GM10248 (cell line): ENCODE measurements around the gene VPS37D.
A peak's percentile ranks its signal among the peaks of the same experiment; 100 is the strongest.
"Not testable (repeated sequence)": the region's sequence is repeated elsewhere in the genome, so short reads cannot be mapped to it uniquely, and the experiment has no call there.

ENCODE experiments used
- CTCF ChIA-PET: fragments of 300-600 bp; sonication (Branson Sonifier 250); formaldehyde crosslinking; extraction: SDS; loops from one replicate; lab custom pipeline; 2021; ENCODE audit warnings: antibody characterized with exemption; lab: Yijun Ruan, JAX
- POLR2A ChIA-PET: fragments of 350-650 bp; sonication (Branson Sonifier 250); formaldehyde crosslinking; extraction: SDS; loops from one replicate; lab custom pipeline; 2020; ENCODE audit warnings: antibody characterized with exemption; lab: Yijun Ruan, JAX
- DNase-seq: peaks from one replicate; pipeline ENCODE4 v3.0.0; 2012; ENCODE audit errors: extremely low spot score
- TF ChIP-seq, protein P1 (sequence below): IDR thresholded peaks from 2 replicates; pipeline ENCODE4 v1.5.1; 2012; ENCODE audit warnings: mild to moderate bottlenecking, low read depth; ENCODE audit errors: extremely low read depth, missing control alignments, control extremely low read depth

VPS37D gene, protein sequence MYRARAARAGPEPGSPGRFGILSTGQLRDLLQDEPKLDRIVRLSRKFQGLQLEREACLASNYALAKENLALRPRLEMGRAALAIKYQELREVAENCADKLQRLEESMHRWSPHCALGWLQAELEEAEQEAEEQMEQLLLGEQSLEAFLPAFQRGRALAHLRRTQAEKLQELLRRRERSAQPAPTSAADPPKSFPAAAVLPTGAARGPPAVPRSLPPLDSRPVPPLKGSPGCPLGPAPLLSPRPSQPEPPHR

DNA sequence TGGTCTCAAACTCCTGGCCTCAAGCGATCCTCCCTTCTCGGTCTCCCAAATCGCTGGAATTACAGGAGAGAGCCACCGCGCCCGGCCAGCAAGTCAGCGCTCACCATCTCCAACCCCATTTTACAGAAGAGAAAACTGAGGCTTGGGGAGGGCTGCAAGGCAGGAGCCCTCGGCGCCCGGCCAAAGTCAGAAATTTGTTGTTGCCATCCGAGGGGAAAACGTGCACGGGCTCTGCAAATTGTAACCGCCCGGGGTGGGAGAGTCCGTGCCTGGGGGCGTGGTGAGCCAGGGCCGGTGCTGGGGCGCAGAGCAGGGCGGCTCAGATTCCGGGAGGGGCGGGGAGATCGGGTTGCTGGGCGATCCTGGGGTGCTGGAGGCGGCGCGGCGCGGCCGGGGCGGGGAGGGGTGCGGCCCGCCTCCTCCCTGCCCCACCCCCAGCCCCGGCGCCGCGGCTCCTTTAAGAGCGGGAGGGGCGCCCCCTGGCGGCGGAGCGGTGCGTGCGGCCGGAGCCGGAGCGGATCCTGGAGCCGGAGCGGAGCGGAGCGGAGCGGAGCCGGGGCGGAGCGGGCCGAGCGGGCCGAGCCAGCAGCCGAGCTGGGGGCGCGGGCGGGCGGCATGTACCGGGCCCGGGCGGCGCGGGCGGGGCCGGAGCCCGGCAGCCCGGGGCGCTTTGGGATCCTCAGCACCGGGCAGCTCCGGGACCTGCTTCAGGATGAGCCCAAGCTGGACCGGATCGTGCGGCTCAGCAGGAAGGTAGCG, at the start of gene VPS37D:
TSS of gene VPS37D (plus strand) at position 488 of the 759 bp plus-strand sequence. CDS start at position 616, 128 bp downstream.
- TF ChIP-seq, protein P1, sequence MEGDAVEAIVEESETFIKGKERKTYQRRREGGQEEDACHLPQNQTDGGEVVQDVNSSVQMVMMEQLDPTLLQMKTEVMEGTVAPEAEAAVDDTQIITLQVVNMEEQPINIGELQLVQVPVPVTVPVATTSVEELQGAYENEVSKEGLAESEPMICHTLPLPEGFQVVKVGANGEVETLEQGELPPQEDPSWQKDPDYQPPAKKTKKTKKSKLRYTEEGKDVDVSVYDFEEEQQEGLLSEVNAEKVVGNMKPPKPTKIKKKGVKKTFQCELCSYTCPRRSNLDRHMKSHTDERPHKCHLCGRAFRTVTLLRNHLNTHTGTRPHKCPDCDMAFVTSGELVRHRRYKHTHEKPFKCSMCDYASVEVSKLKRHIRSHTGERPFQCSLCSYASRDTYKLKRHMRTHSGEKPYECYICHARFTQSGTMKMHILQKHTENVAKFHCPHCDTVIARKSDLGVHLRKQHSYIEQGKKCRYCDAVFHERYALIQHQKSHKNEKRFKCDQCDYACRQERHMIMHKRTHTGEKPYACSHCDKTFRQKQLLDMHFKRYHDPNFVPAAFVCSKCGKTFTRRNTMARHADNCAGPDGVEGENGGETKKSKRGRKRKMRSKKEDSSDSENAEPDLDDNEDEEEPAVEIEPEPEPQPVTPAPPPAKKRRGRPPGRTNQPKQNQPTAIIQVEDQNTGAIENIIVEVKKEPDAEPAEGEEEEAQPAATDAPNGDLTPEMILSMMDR, result peak; percentile 97
- CTCF ChIA-PET, result interaction anchor here (0.7 to 2.1 kb wide), 12 partner anchors 9 to 131 kb away, joined by 3 to 7 read pairs (median 3); no protein-coding TSS in a partner anchor
- POLR2A ChIA-PET, result no interaction called here
- DNase-seq, result peak; percentile 98

DNA sequence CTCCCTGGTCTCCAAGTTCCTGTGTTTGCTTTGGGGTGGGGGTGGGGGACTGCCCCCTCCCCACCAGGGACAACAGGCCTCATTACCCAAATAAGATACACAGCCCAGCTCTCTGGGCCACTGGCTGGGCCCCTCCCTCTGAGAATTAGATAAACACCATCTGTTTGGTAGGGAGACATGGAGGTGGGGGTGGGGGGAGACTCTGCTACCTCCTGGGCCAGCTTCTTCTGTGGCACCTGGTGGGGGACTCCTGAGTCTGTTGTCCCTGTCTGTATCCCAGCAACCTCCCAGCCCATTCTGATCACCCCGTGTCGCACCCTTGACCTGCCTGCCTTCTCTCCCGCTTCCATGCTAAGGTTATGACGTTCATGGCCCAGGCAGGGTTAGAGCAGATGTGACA, 49.1 kb upstream of the VPS37D start:
- ChIA-PET CTCF (interaction anchor here (2.9 to 5.4 kb wide), 2 partner anchors 12 to 116 kb away, joined by 8 to 44 read pairs; no protein-coding TSS in a partner anchor), POLR2A (no interaction called here)
- DNase-seq, result no peak
- TF ChIP-seq, protein P1, result no peak

DNA sequence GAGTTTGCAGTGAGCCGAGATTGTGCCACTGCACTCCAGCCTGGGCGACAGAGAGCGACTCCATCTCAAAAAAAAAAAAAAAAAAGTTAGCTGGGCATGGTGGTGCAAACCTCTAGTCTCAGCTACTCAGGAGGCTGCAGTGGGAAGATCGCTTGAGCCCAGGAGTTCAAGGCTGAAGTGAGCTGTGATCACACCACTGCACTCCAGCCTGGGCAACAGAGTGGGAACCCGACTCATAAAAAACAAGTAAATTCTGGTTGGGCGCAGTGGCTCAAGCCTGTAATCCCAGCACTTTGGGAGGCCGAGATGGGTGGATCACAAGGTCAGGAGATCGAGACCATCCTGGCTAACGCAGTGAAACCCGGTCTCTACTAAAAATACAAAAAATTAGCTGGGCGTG, 48.2 kb upstream of the VPS37D start:
- DNase-seq, POLR2A ChIA-PET: not testable (repeated sequence)
- CTCF ChIA-PET, result interaction anchor here (2.9 to 5.4 kb wide), 2 partner anchors 13 to 115 kb away, joined by 8 to 44 read pairs; no protein-coding TSS in a partner anchor

DNA sequence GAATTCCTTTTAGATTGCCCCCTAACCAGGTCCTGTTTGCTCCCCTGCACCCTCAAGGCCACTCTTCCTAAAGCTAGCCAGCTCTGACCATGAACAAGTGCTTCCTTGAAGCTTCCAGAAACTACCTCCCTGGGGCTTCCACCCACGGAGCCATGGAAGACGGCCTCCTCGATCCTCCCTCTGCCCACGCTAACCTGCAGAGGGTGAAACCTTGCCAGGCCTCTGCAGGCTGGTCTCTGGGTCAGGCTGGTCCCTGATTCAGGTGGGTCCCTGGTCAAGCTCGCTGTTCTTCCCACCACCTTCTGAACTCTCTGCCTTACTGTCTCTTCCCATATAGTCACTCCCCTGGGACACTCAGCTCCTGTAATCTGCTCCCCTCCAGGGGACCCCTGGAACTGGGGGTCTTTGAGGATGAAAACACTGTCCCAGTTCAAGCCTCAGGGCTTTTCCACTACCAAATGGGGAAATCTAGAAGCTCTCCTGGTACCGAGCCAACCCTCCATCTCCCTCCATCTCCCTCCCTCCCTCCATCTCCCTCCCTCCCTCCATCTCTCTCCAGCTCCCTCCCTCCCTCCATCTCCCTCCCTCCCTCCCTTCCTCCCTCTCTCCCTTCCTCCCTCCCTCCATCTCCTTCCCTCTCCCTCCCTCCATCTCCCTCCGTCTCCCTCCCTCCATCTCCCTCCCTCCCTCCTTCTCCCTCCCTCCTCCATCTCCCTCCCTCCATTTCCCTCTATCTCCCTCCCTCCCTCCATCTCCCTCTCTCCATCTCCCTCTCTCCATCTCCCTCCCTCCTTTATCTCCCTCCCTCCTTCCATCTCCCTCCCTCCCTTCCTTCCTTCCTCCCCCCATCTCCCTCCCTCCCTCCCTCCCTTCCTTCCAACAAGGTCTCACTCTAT, 46.2 kb upstream of the VPS37D start:
- POLR2A ChIA-PET, result no interaction called here
- no peak for DNase-seq
- TF ChIP-seq, protein P1, result no peak
- CTCF ChIA-PET, result interaction anchor here (1.2 to 1.6 kb wide), 3 partner anchors 15 to 104 kb away, joined by 3 to 12 read pairs (median 3); no protein-coding TSS in a partner anchor

DNA sequence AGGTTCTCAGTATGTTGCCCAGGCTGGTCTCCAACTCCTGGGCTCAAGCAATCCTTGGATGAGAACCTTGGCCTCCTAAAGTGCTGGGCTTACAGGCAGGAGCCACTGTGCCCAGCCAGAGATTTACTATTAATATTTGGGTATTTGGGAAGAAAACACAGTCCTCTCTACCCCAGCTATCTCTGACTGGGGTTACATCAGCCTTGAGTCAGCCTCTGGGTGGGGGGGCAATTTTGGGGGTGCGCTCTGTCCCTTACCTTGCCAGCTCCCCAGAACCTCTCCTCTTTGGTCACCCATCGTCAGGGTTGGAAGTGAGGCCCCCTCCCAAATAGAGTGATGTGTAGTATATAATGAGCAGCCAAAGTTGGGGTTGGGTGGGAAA, 45.1 kb upstream of the VPS37D start:
- TF ChIP-seq, protein P1, result no peak
- DNase-seq, result no peak
- ChIA-PET CTCF (no interaction called here), POLR2A (no interaction called here)

DNA sequence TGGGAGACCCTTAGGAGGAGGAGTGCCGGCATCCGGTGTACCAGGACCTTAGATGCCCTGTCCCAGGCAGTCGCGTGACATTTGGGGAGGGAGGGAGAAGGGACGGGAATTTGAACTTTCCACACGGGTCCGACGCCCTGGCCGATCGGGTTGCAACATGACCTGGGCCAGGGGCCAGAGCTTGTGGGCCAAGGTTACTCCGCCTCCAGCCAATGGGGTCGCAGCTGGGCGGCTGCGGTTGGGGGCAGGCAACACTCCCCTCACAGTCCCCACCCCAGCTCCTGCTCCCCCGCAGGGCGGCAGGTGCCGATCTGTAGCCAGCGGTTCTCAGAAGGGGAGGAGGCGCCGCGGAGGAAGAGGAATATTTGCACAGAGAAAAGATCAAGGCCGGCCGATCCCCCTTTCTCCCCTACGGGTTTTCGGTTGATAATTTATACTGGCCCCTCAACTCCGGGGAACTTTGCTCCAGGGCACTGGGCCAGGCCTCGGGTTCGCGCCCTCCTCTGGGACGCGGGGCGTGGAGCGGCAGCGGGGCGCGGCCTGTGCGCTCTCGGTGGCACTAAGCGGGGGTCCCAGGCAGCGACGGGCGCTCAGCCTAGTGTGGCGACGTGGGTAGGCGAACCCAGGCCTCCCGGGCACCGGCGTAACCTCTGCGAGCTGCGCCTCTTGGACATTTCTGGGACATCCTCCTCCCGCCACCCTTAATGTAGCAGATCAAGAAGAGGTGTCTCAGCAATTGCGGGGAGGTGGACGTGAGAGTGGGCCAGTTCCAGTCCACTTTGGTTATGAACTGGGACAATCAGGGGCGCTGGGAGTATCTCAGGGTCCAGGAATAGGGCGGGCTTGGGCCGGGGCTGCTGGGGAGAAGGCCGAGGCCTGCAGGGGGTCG, 44.5 kb upstream of the VPS37D start:
- POLR2A ChIA-PET, result no interaction called here
- CTCF ChIA-PET, result no interaction called here
- no peak for DNase-seq
- TF ChIP-seq, protein P1, result no peak
